GM12878 (cell line): Measurements from ENCODE around the gene SEC61A1. TPM values are rescaled to one million over a fixed set of nuclear protein-coding genes. Genes with fewer than 3 reads are reported as not detected.

Source experiments
- ATAC-seq: fragments of 200-7000 bp; cut with Tn5 transposase; 3 replicates; pipeline ENCODE4 v1.9.1; 2020; ENCODE audit warnings: mild to moderate bottlenecking, moderate library complexity
- BruUV-seq: library from RNA; stranded (reverse); fragments of 400-500 nt; replicated peaks from 2 replicates; lab custom pipeline; 2021; lab: Mats Ljungman, UMichigan
- CTCF ChIA-PET: fragments of 300-600 bp; sonication (Branson Sonifier 250); formaldehyde crosslinking; extraction: SDS; loops from one replicate; lab custom pipeline; 2021; ENCODE audit warnings: inconsistent platforms; lab: Yijun Ruan, JAX
- POLR2A ChIA-PET: fragments of 350-600 bp; formaldehyde crosslinking; extraction: SDS; loops from one replicate; lab custom pipeline; 2021; ENCODE audit warnings: inconsistent platforms; lab: Charles Lee
- RAD21 ChIA-PET: fragments of 300-600 bp; sonication (Branson Sonifier 250); formaldehyde crosslinking; loops from one replicate; lab custom pipeline; 2023; ENCODE audit warnings: antibody characterized with exemption; ENCODE audit not compliant: unreplicated experiment; lab: Charles Lee
- SMC1A ChIA-PET: fragments of 300-600 bp; sonication (Branson Sonifier 250); formaldehyde crosslinking; loops from one replicate; lab custom pipeline; 2023; ENCODE audit not compliant: unreplicated experiment, uncharacterized antibody; lab: Charles Lee
- DNase-seq: peaks from one replicate; pipeline ENCODE4 v3.0.0-alpha.2; 2011; ENCODE audit warnings: low read depth, low spot score
- FAIRE-seq: peaks from 3 replicates; lab custom pipeline; 2011; peaks lifted over from hg19 to GRCh38; lab: Jason Lieb, UNC
- H2AFZ ChIP-seq: 2 replicates; pipeline ENCODE4 v1.6.0; 2011; ENCODE audit warnings: low read depth, low read length, control low read depth; ENCODE audit not compliant: control insufficient read depth
- H3K27ac ChIP-seq: 2 replicates; pipeline ENCODE4 v1.5.1; 2011; ENCODE audit warnings: control low read depth; ENCODE audit not compliant: control insufficient read depth, insufficient read depth
- H3K27me3 ChIP-seq, 2 experiments: replicated peaks in 1 of 2; 2 replicates each; pipeline versions ENCODE4 v1.6.0 to v1.6.1; 2011; ENCODE audit warnings: low read length in 1 of 2; ENCODE audit not compliant: control insufficient read depth in 2 of 2, insufficient read depth in 2 of 2
- H3K36me3 ChIP-seq, 2 experiments: 2 replicates each; pipeline ENCODE4 v1.5.1; 2011; ENCODE audit warnings: low read length in 1 of 2; ENCODE audit not compliant: control insufficient read depth in 2 of 2, insufficient read depth in 2 of 2
- H3K4me1 ChIP-seq: 2 replicates; pipeline ENCODE4 v1.6.1; 2011; ENCODE audit warnings: mild to moderate bottlenecking, low read length, moderate library complexity, mixed read lengths; ENCODE audit not compliant: control insufficient read depth, insufficient read depth
- H3K4me2 ChIP-seq: 2 replicates; pipeline ENCODE4 v1.6.0; 2011; ENCODE audit warnings: control low read depth; ENCODE audit not compliant: control insufficient read depth, insufficient read depth
- H3K4me3 ChIP-seq: fragments of 200-600 bp; sonication (generic); 2 replicates; pipeline ENCODE4 v1.5.1; 2016
- H3K79me2 ChIP-seq: 2 replicates; pipeline ENCODE4 v1.6.0; 2011; ENCODE audit warnings: low read length; ENCODE audit not compliant: control insufficient read depth, insufficient read depth
- H3K9ac ChIP-seq: 2 replicates; pipeline ENCODE4 v1.8.0; 2011; ENCODE audit warnings: low read length, control low read depth, mixed read lengths; ENCODE audit not compliant: control insufficient read depth, insufficient read depth
- H3K9me3 ChIP-seq: replicated peaks from 3 replicates; pipeline ENCODE4 v1.5.1; 2011; ENCODE audit warnings: mild to moderate bottlenecking, low read length; ENCODE audit not compliant: control insufficient read depth, insufficient read depth
- H4K20me1 ChIP-seq: 2 replicates; pipeline ENCODE4 v1.6.0; 2011; ENCODE audit not compliant: control insufficient read depth, insufficient read depth
- ATF7 ChIP-seq: fragments of 450-650 bp; IDR thresholded peaks from 2 replicates; pipeline ENCODE4 v1.6.1; 2016; ENCODE audit warnings: low read depth, mild to moderate bottlenecking
- BACH1 ChIP-seq: fragments of 450-650 bp; IDR thresholded peaks from 2 replicates; pipeline ENCODE4 v1.6.1; 2017; ENCODE audit warnings: mild to moderate bottlenecking, borderline replicate concordance
- EGR1 ChIP-seq, 2 experiments: IDR thresholded peaks; 1 replicate in 1 of 2; 2 replicates in 1 of 2; pipeline ENCODE4 v1.6.1; 2011 to 2012; ENCODE audit warnings: low read depth in 2 of 2, low read length in 2 of 2, borderline replicate concordance in 1 of 2, mild to moderate bottlenecking in 1 of 2, moderate library complexity in 1 of 2
- PML ChIP-seq: IDR thresholded peaks from 2 replicates; pipeline ENCODE4 v1.6.1; 2012; ENCODE audit warnings: low read length, inconsistent platforms
- WGBS: methylation state at CpG from one replicate; pipeline ENCODE4 v1.1.6; 2016; ENCODE audit warnings: low lambda C conversion rate; ENCODE audit not compliant: insufficient replicate concordance, insufficient coverage; ENCODE audit errors: missing lambda C conversion rate; 5-methylcytosine and 5-hydroxymethylcytosine counted together
- in situ Hi-C: fragments of 300-500 bp; cut with MboI; formaldehyde crosslinking; loops from 9 replicates; pipeline ENCODE4 v1.14.3; 2018; ENCODE audit warnings: mixed read lengths
- intact Hi-C: fragments of 100-400 bp; cut with micrococcal nuclease; formaldehyde crosslinking; loops from one replicate; pipeline ENCODE4 v1.14.2; 2022; ENCODE audit not compliant: unreplicated experiment
- polyA plus RNA-seq, 11 experiments: library from polyadenylated mRNA; depleted of rRNA in 4 of 11; unstranded in 6 of 11; stranded (reverse) in 5 of 11; fragments of >200 nt; fragmentation: Nextera tagmentation in 4 of 11; fragmentation: Illumina TruSeq in 1 of 11; extraction: Ambion mirVana in 4 of 11; extraction: Trizol in 1 of 11; gene quantifications; 1 replicate in 1 of 11; 2 replicates in 10 of 11; pipeline versions ENCODE4 v1.2.1 to v1.2.3, GENCODE V29; 2011 to 2016; ENCODE audit warnings: inconsistent platforms in 2 of 11, missing spikeins in 2 of 11, low read depth in 1 of 11
- total RNA-seq, 4 experiments: library from RNA; depleted of rRNA in 3 of 4; stranded (reverse); fragments of >200 nt in 3 of 4; fragmentation: Illumina TruSeq in 1 of 4; extraction: Trizol in 1 of 4; gene quantifications; 2 replicates each; pipeline versions ENCODE4 v1.2.1 to v1.2.3, GENCODE V29; 2013 to 2021
- TF ChIP-seq, protein P1 (sequence below): fragments of 450-650 bp; IDR thresholded peaks from 2 replicates; pipeline ENCODE4 v1.6.1; 2016; ENCODE audit warnings: mild to moderate bottlenecking

SEC61A1 gene
- total and polyA plus RNA-seq, 10 of the 15 experiments (the other 5 are each of a cell fraction or from before 2014, with no cell fraction given) = 5.2 to 265 (median 142) TPM

DNA sequence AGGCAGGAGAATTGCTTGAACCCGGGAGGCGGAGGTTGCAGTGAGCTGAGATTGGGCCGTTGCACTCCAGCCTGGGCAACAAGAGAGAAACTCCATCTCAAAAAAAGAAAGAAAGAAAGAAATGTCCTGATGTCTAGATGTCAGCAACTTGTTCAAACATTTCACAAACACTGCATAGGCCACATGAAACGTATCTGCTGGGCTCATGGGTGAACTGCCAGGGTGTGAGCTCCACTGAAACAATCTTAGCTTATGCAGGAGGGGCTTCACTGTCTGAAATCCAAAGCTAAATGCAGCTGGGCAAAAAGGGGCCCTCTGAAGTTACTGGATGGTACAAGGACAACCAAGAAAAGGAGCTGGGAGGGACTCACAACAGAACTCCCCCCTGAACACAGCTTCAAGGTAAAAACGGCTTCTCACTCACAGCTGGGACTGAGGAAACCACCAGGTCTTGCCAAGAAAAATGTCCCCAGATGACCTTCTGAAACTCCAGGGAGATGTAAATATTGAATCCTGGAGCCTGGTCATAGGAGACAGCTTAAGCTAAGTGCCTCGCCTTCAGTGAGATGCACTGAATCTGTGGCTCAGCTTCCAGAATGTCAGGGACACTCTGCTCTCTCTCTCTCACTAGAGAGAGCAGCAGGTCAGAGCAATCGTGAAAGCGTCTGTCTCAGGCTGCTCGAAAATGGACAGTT is 31.9 kb downstream of the SEC61A1 start:
- Histone ChIP-seq H3K27me3 (no peaks in the 10 kb centered on the region), H3K36me3 (peaks cover 6 to 26% of the 10 kb centered on the region in 2 experiments; a peak in 3 of 4 replicates), H4K20me1 (no peaks in the 10 kb centered on the region), H3K27ac (no peak overlapping the region), H3K79me2 (no peaks in the 10 kb centered on the region), H3K4me1 (no peaks in the 10 kb centered on the region), H3K9me3 (no peaks in the 10 kb centered on the region), H3K9ac (no peak overlapping the region), H3K4me3 (no peak overlapping the region), H3K4me2 (no peak overlapping the region), H2AFZ (no peak overlapping the region)
- CTCF ChIA-PET = interaction anchor here (1.7 kb wide), 1 partner anchor 9 kb away, joined by 4 read pairs; no protein-coding TSS in a partner anchor
- 86% methylated on average over 9 of the region's 9 CpGs for WGBS
- POLR2A ChIA-PET = no interaction called here
- in situ Hi-C loops (loop anchor here (25.0 kb wide), 1 partner anchor 528 kb away; no protein-coding TSS in a partner anchor), intact Hi-C loops (no loop called here)
- BruUV-seq = no TSS peak
- no peak for FAIRE-seq
- RAD21 ChIA-PET = interaction anchor here (1.1 kb wide), 1 partner anchor 11 kb away, joined by 3 read pairs; no protein-coding TSS in a partner anchor
- TF ChIP-seq PML (no peak), ATF7 (no peak), EGR1 (IDR thresholded peaks at IDR 0.05; ENCODE audit: borderline replicate concordance in 1 of 2, low read depth in 2 of 2, low read length in 2 of 2) (no peak), BACH1 (no peak)
- TF ChIP-seq, protein P1, sequence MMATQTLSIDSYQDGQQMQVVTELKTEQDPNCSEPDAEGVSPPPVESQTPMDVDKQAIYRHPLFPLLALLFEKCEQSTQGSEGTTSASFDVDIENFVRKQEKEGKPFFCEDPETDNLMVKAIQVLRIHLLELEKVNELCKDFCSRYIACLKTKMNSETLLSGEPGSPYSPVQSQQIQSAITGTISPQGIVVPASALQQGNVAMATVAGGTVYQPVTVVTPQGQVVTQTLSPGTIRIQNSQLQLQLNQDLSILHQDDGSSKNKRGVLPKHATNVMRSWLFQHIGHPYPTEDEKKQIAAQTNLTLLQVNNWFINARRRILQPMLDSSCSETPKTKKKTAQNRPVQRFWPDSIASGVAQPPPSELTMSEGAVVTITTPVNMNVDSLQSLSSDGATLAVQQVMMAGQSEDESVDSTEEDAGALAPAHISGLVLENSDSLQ = no peak
- SMC1A ChIA-PET = no interaction called here
- no peak for DNase-seq
- ATAC-seq = no peak
